KBM-7 (cell line): ENCODE results near the gene WDFY1.
A peak's percentile ranks its signal among the peaks of the same experiment; 100 is the strongest.
"Not testable (repeated sequence)": the region's sequence is repeated elsewhere in the genome, so short reads cannot be mapped to it uniquely, and the experiment has no call there.

Experiments
- DNase-seq: peaks from one replicate; pipeline ENCODE4 v3.0.0-alpha.2; 2015
- in situ Hi-C: fragments of 300-500 bp; cut with MboI; formaldehyde crosslinking; loops from 2 replicates; pipeline ENCODE4 v1.14.3; 2020; ENCODE audit warnings: low sequenced_read_pairs, low pct_unique_long_range_greater_than_20kb, mixed read lengths

WDFY1 gene

GRCh38 chr2:223872772-223873171, 72.4 kb downstream of the WDFY1 start:
- in situ Hi-C loops, DNase-seq: not testable (repeated sequence)

- in situ Hi-C loops, result not testable (repeated sequence)
Measured at GRCh38 chr2:223871661-223872060, 73.5 kb downstream of the WDFY1 start.

GRCh38 chr2:223870840-223871611, 74.1 kb downstream of the WDFY1 start:
- in situ Hi-C loops, result no loop called here
- DNase-seq, result peak; percentile 24

More at GRCh38 chr2:223871661-223872060, 73.5 kb downstream of the WDFY1 start:
- not testable (repeated sequence) for DNase-seq

- in situ Hi-C loops, result no loop called here
- DNase-seq, result no peak
Measured at GRCh38 chr2:223868005-223868404, 77.1 kb downstream of the WDFY1 start.

- no peak for DNase-seq
- in situ Hi-C loops, result no loop called here
Measured at GRCh38 chr2:223865907-223866508, 79.1 kb downstream of the WDFY1 start.

GRCh38 chr2:223865124-223865523, 80.0 kb downstream of the WDFY1 start:
- in situ Hi-C loops, result no loop called here
- DNase-seq, result no peak

GRCh38 chr2:223863491-223863890, 81.6 kb downstream of the WDFY1 start:
- in situ Hi-C loops, result no loop called here
- DNase-seq, result no peak

- DNase-seq, result no peak
- in situ Hi-C loops, result no loop called here
Measured at GRCh38 chr2:223860809-223861738, 84.1 kb downstream of the WDFY1 start.

GRCh38 chr2:223859070-223859469, 86.1 kb downstream of the WDFY1 start:
- no peak for DNase-seq
- in situ Hi-C loops, result no loop called here

- in situ Hi-C loops, result no loop called here
- no peak for DNase-seq
Measured at GRCh38 chr2:223856584-223856983, 88.6 kb downstream of the WDFY1 start.

GRCh38 chr2:223856021-223856420, 89.1 kb downstream of the WDFY1 start:
- in situ Hi-C loops, result no loop called here
- DNase-seq, result no peak

GRCh38 chr2:223855426-223855825, 89.7 kb downstream of the WDFY1 start:
- in situ Hi-C loops, result no loop called here
- no peak for DNase-seq

GRCh38 chr2:223854741-223855140, 90.4 kb downstream of the WDFY1 start:
- in situ Hi-C loops, result no loop called here

GRCh38 chr2:223853425-223853837, 91.7 kb downstream of the WDFY1 start:
- in situ Hi-C loops, result no loop called here

More at GRCh38 chr2:223854741-223855140, 90.4 kb downstream of the WDFY1 start:
- DNase-seq, result no peak

GRCh38 chr2:223852281-223852795, 92.8 kb downstream of the WDFY1 start:
- DNase-seq, result no peak
- in situ Hi-C loops, result no loop called here

More at GRCh38 chr2:223853425-223853837, 91.7 kb downstream of the WDFY1 start:
- DNase-seq, result no peak

GRCh38 chr2:223847410-223847809, 97.7 kb downstream of the WDFY1 start:
- in situ Hi-C loops, result no loop called here
- DNase-seq, result no peak

- no peak for DNase-seq
- in situ Hi-C loops, result no loop called here
Measured at GRCh38 chr2:223846515-223846914, 98.6 kb downstream of the WDFY1 start.

GRCh38 chr2:223841436-223842190, 103.5 kb downstream of the WDFY1 start:
- in situ Hi-C loops, result no loop called here
- DNase-seq, result no peak
